ENCODE results near the gene CREM. TPM values are rescaled to one million over a fixed set of nuclear protein-coding genes. Genes with fewer than 3 reads are reported as not detected.

Gene CREM
- total RNA-seq, 2 experiments from 2014 or later, result 32.2 to 38.1 TPM

DNA sequence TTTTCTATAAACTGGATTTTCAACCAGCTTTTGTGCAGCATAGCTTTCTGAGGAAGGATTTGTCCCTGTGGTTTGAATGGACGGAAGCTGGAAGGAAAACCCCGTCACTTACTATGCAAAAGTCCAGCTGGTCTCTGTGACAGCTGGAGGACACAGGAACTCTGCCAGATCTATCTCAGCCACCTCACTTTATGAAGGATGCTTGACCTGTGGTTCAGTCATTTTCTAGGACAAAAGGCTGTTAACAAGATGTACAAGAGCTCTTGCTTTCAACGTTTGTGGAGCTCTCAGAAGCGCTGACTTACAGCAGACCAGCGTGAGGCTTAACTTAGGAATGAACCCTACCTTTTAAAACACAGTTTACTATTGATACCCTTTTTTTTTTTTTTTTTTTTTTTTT is 90.8 kb downstream of the CREM start:
- H3K4me2 ChIP-seq (ENCODE audit: low read length), result no peak overlapping the region
- no peaks in the 10 kb centered on the region for H3K79me2 ChIP-seq (ENCODE audit: insufficient read depth, low read depth, low read length)
- ChIA-PET CTCF (ENCODE audit: unreplicated experiment) (interaction anchor here (0.8 to 2.1 kb wide), 4 partner anchors 22 to 100 kb away, joined by 3 to 10 read pairs (median 4); no protein-coding TSS in a partner anchor), POLR2A (interaction anchor here (0.6 to 3.8 kb wide), 11 partner anchors 11 to 631 kb away, joined by 3 to 21 read pairs (median 4); no protein-coding TSS in a partner anchor)
- peaks cover 22% of the 10 kb centered on the region for H3K4me1 ChIP-seq (ENCODE audit: insufficient read depth, low read length, poor library complexity, severe bottlenecking)
- no peaks in the 10 kb centered on the region for H3K36me3 ChIP-seq (ENCODE audit: insufficient read depth, low read length)
- no peak overlapping the region for H2AFZ ChIP-seq (ENCODE audit: low read length)
- TF ChIP-seq, protein P1, sequence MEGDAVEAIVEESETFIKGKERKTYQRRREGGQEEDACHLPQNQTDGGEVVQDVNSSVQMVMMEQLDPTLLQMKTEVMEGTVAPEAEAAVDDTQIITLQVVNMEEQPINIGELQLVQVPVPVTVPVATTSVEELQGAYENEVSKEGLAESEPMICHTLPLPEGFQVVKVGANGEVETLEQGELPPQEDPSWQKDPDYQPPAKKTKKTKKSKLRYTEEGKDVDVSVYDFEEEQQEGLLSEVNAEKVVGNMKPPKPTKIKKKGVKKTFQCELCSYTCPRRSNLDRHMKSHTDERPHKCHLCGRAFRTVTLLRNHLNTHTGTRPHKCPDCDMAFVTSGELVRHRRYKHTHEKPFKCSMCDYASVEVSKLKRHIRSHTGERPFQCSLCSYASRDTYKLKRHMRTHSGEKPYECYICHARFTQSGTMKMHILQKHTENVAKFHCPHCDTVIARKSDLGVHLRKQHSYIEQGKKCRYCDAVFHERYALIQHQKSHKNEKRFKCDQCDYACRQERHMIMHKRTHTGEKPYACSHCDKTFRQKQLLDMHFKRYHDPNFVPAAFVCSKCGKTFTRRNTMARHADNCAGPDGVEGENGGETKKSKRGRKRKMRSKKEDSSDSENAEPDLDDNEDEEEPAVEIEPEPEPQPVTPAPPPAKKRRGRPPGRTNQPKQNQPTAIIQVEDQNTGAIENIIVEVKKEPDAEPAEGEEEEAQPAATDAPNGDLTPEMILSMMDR (conservative IDR thresholded peaks at IDR 0.05; ENCODE audit: low read length), result no peak
- no peak for TF ChIP-seq EZH2phosphoT487 (IDR thresholded peaks at IDR 0.05; ENCODE audit: borderline replicate concordance, low read depth, low read length)
- H3K9me2 ChIP-seq (ENCODE audit: insufficient read depth, low read length), result no peaks in the 10 kb centered on the region
- no peaks in the 10 kb centered on the region for H3K9me3 ChIP-seq (ENCODE audit: low read length)
- DNase-seq (ENCODE audit: low spot score), result no peak
- H3K4me3 ChIP-seq (ENCODE audit: low read depth, low read length, poor library complexity, severe bottlenecking), result no peak overlapping the region
- no TSS peak for BruUV-seq (replicated peaks)
- no peaks in the 10 kb centered on the region for H4K20me1 ChIP-seq (ENCODE audit: insufficient read depth, low read length)
- H3K27ac ChIP-seq (ENCODE audit: low read depth, low read length, poor library complexity, severe bottlenecking), result no peak overlapping the region
- intact Hi-C loops (cut with micrococcal nuclease; ENCODE audit: unreplicated experiment), result no loop called here

GRCh38 chr10:35218339-35218955 is 91.8 kb downstream of the CREM start:
- intact Hi-C loops (cut with micrococcal nuclease; ENCODE audit: unreplicated experiment), result loop anchor here (1.0 to 2.0 kb wide), 3 partner anchors 92 to 224 kb away; partner anchors contain the start of gene CREM
- ChIA-PET POLR2A (interaction anchor here (0.7 to 3.8 kb wide), 5 partner anchors 12 to 300 kb away, joined by 3 to 21 read pairs (median 17); no protein-coding TSS in a partner anchor), CTCF (ENCODE audit: unreplicated experiment) (interaction anchor here (0.9 to 2.1 kb wide), 3 partner anchors 97 to 417 kb away, joined by 3 to 10 read pairs (median 3); no protein-coding TSS in a partner anchor)
- Histone ChIP-seq H2AFZ (ENCODE audit: low read length) (peak overlapping the region; percentile 53; the same call in 1 of the 2 replicates), H3K4me2 (ENCODE audit: low read length) (no peak overlapping the region; the same call in 1 of the 2 replicates), H3K4me3 (ENCODE audit: low read depth, low read length, poor library complexity, severe bottlenecking) (no peak overlapping the region), H3K36me3 (ENCODE audit: insufficient read depth, low read length) (no peaks in the 10 kb centered on the region), H3K9me3 (ENCODE audit: low read length) (no peaks in the 10 kb centered on the region), H3K9me2 (ENCODE audit: insufficient read depth, low read length) (no peaks in the 10 kb centered on the region), H3K27ac (ENCODE audit: low read depth, low read length, poor library complexity, severe bottlenecking) (no peak overlapping the region), H3K79me2 (ENCODE audit: insufficient read depth, low read depth, low read length) (no peaks in the 10 kb centered on the region), H4K20me1 (ENCODE audit: insufficient read depth, low read length) (no peaks in the 10 kb centered on the region), H3K4me1 (ENCODE audit: insufficient read depth, low read length, poor library complexity, severe bottlenecking) (peaks cover 22% of the 10 kb centered on the region)
- peak; percentile 90 for DNase-seq (ENCODE audit: low spot score)
- TF ChIP-seq, protein P1 (conservative IDR thresholded peaks at IDR 0.05; ENCODE audit: low read length), result peak; percentile 95
- no peak for TF ChIP-seq EZH2phosphoT487 (IDR thresholded peaks at IDR 0.05; ENCODE audit: borderline replicate concordance, low read depth, low read length)
- no TSS peak for BruUV-seq (replicated peaks)

GRCh38 chr10:35219292-35219691 is 92.6 kb downstream of the CREM start:
- Histone ChIP-seq H3K4me2 (ENCODE audit: low read length) (no peak overlapping the region), H3K4me1 (ENCODE audit: insufficient read depth, low read length, poor library complexity, severe bottlenecking) (peaks cover 22% of the 10 kb centered on the region), H3K27ac (ENCODE audit: low read depth, low read length, poor library complexity, severe bottlenecking) (no peak overlapping the region), H3K36me3 (ENCODE audit: insufficient read depth, low read length) (no peaks in the 10 kb centered on the region), H3K4me3 (ENCODE audit: low read depth, low read length, poor library complexity, severe bottlenecking) (no peak overlapping the region), H3K9me3 (ENCODE audit: low read length) (no peaks in the 10 kb centered on the region), H4K20me1 (ENCODE audit: insufficient read depth, low read length) (no peaks in the 10 kb centered on the region), H2AFZ (ENCODE audit: low read length) (peak overlapping the region; percentile 53; the same call in 1 of the 2 replicates), H3K79me2 (ENCODE audit: insufficient read depth, low read depth, low read length) (no peaks in the 10 kb centered on the region), H3K9me2 (ENCODE audit: insufficient read depth, low read length) (no peaks in the 10 kb centered on the region)
- ChIA-PET POLR2A (interaction anchor here (1.4 kb wide), 1 partner anchor 11 kb away, joined by 6 read pairs; no protein-coding TSS in a partner anchor), CTCF (ENCODE audit: unreplicated experiment) (interaction anchor here (0.7 to 1.3 kb wide), 4 partner anchors 24 to 416 kb away, joined by 3 to 5 read pairs (median 4); partner anchors contain the start of gene CREM)
- TF ChIP-seq, protein P1 (conservative IDR thresholded peaks at IDR 0.05; ENCODE audit: low read length), result no peak
- no peak for TF ChIP-seq EZH2phosphoT487 (IDR thresholded peaks at IDR 0.05; ENCODE audit: borderline replicate concordance, low read depth, low read length)
- no peak for DNase-seq (ENCODE audit: low spot score)
- intact Hi-C loops (cut with micrococcal nuclease; ENCODE audit: unreplicated experiment), result loop anchor here (2.0 kb wide), 1 partner anchor 224 kb away; no protein-coding TSS in a partner anchor
- BruUV-seq (replicated peaks), result no TSS peak
